GM19455 (cell line): ENCODE results near the gene GAS2.

Experiments
- ATAC-seq: cut with Tn5 transposase; IDR thresholded peaks from one replicate; pipeline ENCODE4 v1.9.1; 2021; ENCODE audit not compliant: unreplicated experiment

Gene GAS2

DNA sequence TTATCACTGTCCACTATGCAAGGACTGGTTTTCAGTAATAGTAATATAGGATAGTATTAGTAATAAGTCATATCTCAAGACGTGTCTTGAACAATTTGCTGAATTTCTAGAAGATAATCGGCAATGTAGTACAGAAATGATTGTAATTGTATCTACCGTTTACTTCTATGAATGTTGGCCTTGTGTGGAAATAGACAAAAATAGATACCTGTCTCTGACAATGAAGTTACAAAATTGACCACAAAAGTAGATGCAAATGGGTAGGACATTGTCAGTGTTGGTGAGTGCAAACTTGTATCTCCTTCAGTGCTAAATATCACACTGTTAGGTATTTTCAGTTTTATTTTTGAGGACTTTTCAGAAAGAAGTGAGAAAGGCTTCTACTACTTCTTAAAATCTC lies 120.1 kb downstream of the GAS2 start:
- ATAC-seq, result peak; percentile 92

DNA sequence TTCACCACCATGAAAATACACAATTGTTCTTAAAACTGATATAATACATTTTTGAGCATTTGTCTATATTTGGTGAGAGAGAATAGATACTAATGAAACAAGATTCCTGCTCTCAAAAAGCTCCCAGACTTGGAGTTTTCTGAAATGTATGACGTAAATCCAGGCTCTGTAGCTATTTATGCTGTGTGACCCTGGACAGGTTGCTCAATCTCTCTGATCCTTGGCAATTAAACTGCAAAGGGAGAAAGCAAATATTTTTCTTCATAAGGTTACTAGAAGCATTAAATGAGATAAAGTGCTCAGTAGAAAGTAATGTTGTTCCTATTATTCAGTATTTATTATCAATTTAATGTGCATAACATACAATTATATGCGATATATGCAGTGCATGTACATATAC lies 120.6 kb downstream of the GAS2 start:
- ATAC-seq, result no peak

GRCh38 chr11:22787551-22788162 lies 121.2 kb downstream of the GAS2 start:
- ATAC-seq, result peak; percentile 50

GRCh38 chr11:22792497-22792896 lies 126.1 kb downstream of the GAS2 start:
- no peak for ATAC-seq

DNA sequence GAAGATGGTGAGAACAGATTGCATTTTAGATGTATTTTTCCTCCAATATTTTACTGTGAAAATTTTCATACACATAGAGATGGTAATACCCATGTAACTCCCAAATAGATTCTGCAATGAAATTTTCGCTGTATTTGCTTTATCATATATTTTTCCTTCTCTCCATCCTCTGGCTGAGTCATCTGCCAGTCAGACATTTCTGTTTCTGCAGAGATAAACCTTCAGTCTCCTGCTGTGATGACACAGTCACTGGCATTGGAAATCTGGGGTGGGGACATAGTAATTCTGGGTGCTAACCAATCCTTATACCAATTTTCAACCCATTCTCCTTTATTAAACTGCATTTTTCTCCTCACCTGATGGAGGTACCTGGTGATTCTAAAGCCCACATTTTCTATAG lies 129.5 kb downstream of the GAS2 start:
- no peak for ATAC-seq

DNA sequence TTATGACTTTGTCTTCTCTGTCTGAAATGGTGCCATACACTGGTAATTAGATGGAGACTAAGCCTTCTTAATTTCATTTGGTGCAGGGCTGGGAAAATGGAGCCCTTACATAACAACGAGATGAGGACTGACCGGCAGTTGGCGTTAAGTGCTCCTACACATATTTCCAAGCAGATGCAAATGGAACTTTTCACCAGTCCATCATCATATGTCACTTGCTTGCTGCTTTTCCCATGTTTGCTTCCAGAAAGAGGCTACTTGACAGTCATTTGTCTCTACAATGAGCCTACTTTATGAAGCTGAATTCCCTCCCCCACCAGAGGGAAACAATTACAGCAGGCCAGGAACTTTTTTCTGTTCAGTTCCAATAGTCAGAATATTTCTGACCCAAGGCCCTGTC lies 130.6 kb downstream of the GAS2 start:
- no peak for ATAC-seq

DNA sequence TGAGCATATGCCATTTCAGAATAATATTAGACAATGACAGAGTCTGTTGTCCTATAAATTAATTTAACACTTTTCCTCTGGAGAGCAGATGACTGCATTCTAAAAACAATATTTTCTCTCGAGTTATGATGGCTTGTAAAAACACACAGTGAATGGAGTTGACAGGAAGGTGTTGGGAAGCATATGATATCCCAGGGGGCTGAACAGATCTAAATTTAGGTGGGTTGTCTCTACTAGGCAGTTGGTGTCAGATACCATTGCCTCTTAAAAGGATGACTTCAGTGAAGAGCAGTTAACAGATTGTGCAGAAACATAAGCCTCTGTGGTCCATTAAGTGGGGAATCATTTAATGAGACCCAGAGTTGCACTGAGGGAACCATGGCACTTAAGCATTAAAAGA lies 132.5 kb downstream of the GAS2 start:
- ATAC-seq, result no peak

DNA sequence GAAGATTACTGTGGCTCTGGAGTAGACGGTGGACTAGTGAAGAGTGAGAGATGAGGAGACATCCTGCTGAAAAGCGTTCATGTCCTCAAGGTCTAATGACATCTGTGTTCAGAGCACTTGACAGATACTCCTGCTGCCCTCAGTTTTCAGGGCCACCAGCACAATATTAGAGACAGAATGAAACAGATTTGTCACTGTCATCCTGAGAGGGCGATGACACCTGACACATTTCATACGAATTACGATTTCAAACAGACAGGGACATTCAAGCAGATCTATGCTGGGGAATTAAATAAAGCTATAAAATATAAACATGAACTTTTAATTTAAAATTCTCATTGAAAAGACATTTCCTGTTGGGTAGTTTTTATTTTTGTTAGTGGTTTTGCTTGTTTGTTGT lies 134.1 kb downstream of the GAS2 start:
- no peak for ATAC-seq

- ATAC-seq, result no peak
Observed at GRCh38 chr11:22802861-22803260, 136.4 kb downstream of the GAS2 start.

DNA sequence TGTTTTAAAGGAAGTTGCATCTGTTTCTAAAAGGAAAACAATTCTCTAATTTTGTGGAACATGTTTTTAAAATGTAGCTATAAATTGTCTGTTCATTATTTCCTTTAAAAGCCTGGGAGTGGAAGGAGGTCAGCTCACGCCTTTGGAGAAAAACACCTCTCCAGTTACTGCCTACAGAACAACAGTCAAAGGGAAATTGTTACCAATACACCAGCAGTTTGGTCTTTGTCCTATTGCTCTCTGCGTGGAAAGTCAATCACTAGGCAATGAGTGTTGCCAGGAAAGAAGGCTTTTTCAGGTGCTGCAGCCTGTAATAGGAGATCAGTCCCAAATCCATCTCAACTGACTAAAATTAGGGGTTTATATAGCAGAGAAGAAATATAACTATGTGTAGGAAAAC lies 141.0 kb downstream of the GAS2 start:
- no peak for ATAC-seq

- peak; percentile 92 for ATAC-seq
Observed at GRCh38 chr11:22807855-22808570, 141.6 kb downstream of the GAS2 start.

GRCh38 chr11:22808571-22809197 lies 142.3 kb downstream of the GAS2 start:
- peak; percentile 18 for ATAC-seq

DNA sequence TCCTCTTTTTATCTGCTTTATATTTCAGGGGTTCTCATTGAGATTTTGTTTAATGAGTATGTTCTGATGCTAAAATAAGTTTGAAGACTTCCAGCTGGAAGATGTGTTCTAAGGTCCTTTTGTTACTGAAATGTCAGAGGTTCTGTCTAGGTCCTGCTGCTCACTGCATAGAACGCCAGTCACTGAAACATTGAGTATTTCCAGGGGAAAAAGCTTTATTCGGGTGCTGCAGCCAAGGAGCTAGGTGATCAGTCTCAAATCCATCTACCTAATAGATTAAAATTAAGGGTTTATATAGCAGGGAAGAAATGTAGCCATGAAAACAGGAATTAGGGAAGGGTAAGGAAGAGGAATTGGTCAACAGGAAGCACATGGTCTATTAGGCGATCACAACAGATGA lies 143.5 kb downstream of the GAS2 start:
- no peak for ATAC-seq

- ATAC-seq, result no peak
Observed at GRCh38 chr11:22822203-22822602, 155.8 kb downstream of the GAS2 start.

- ATAC-seq, result no peak
Observed at GRCh38 chr11:22828373-22828772, 162.0 kb downstream of the GAS2 start.

DNA sequence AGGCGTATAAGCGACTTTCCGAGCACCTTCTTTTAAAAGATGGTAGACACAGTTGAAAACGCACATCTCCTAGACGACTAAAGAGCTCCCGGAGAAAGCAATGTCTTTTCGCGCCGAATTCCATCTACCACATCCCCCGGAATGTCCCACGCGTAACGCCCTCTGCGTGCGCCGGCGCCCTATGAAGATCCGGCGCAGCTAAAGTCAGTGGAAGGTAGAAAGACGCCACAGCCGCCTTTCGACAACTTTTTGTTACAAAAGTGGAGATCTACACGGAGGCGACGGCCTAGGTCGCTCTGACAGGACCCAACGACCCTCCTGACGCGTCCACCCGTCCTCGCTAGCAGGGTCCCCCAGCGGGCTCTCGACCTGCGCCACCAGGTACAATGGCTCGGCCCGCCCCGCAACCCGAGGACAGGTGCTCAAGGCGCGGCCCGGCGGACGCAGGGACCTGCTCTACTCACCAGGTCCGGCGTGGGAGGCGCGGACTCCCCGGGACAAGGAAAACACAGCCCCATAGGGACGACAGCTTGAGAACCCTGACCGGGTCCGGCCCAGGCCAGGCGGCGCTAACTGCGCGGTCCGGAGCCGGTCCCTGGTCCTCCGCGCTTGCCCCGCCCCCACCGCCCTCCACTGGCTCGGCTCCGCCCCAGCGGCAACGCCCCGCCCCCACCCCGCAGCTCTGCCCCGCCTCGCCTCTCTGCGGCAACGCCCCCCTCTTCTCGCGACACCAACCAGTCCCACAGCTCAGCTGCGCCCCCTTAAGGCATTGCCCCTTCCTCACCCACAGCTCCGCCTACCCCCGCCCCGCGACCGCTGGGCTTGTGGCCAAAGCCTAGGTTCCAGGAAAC lies 163.0 kb downstream of the GAS2 start, which contains the start of gene SVIP:
Gene SVIP, minus strand, starts transcription at position 571 of the 851 bp plus-strand sequence. Its CDS starts 53 bp downstream, at position 518.
- peak; percentile 94 for ATAC-seq

- no peak for ATAC-seq
Observed at GRCh38 chr11:22830082-22830414, 163.6 kb downstream of the GAS2 start.

- no peak for ATAC-seq
Observed at GRCh38 chr11:22832315-22833015, 166.1 kb downstream of the GAS2 start.

- ATAC-seq, result no peak
Observed at GRCh38 chr11:22846726-22847125, 180.3 kb downstream of the GAS2 start.

DNA sequence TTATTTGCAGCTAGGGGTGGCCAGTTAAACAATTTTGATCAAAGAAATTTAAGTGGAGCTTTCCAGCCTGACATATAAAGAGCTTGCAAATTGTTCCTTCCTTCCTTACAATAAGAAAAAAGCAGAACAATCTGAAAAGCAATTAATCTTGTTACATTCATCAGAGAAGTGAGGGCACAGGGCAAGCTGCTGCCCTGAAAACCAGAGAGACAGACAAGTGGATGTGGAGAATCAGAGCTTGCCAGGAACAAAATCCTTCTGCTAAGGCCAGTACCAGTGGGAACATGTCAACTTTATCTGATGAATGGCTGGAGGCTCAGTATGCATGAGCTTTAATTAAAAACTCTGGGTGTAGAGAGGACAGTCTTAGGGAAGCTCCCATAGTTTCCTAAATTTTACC lies 185.1 kb downstream of the GAS2 start:
- no peak for ATAC-seq

DNA sequence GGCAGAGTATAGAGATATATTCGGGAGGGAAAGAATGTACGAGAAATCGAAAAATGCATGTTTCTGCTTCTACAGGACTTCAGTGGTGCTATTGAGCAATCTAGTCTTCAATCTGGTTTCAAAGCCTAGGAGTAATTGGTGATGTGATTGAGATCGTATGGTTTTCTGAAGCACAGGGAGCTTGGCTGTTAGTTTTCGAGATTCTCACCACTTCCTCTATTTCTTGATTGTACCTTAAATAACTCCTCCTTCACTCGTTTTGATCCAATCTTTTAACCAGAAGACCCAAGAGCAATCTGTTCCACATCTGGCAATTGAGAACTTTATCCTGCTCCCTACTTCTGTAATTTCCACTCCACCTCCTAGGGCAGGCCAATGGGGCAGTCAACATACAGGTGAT lies 193.3 kb downstream of the GAS2 start:
- no peak for ATAC-seq
